Hepatocyte (in vitro differentiated cells): ENCODE results near the gene DEF6. TPM values are rescaled to one million over a fixed set of nuclear protein-coding genes. Genes with fewer than 3 reads are reported as not detected.
A peak's percentile ranks its signal among the peaks of the same experiment; 100 is the strongest.

Experiments
- DNase-seq: peaks from one replicate; pipeline ENCODE4 v3.0.0-alpha.2; 2016; ENCODE audit warnings: low spot score
- H2AFZ ChIP-seq: fragments of 200-600 bp; sonication (generic); 2 replicates; pipeline ENCODE4 v1.6.0; 2016; ENCODE audit warnings: antibody characterized with exemption, mild to moderate bottlenecking
- H3K27ac ChIP-seq: fragments of 200-600 bp; sonication (generic); 2 replicates; pipeline ENCODE4 v1.5.1; 2016; ENCODE audit warnings: mild to moderate bottlenecking
- H3K27me3 ChIP-seq: fragments of 200-600 bp; sonication (generic); 2 replicates; pipeline ENCODE4 v1.6.1; 2016
- H3K36me3 ChIP-seq: fragments of 200-600 bp; sonication (generic); replicated peaks from 2 replicates; pipeline ENCODE4 v1.5.1; 2016; ENCODE audit warnings: low read depth; ENCODE audit not compliant: insufficient read depth
- H3K4me1 ChIP-seq: fragments of 200-600 bp; sonication (generic); 2 replicates; pipeline ENCODE4 v1.5.1; 2016; ENCODE audit warnings: mild to moderate bottlenecking, moderate library complexity; ENCODE audit not compliant: insufficient read depth
- H3K4me2 ChIP-seq: fragments of 200-600 bp; sonication (generic); 2 replicates; pipeline ENCODE4 v1.6.0; 2016
- H3K4me3 ChIP-seq: fragments of 200-600 bp; sonication (generic); 2 replicates; pipeline ENCODE4 v1.5.1; 2016; ENCODE audit warnings: mild to moderate bottlenecking
- H3K79me2 ChIP-seq: fragments of 200-600 bp; sonication (generic); 2 replicates; pipeline ENCODE4 v1.6.0; 2017; ENCODE audit warnings: mild to moderate bottlenecking
- H3K9me2 ChIP-seq: fragments of 200-600 bp; sonication (generic); replicated peaks from 2 replicates; pipeline ENCODE4 v1.6.0; 2017; ENCODE audit warnings: mild to moderate bottlenecking; ENCODE audit not compliant: insufficient read depth
- H3K9me3 ChIP-seq: fragments of 200-600 bp; sonication (generic); 2 replicates; pipeline ENCODE4 v1.5.1; 2016; ENCODE audit warnings: low read depth, mild to moderate bottlenecking
- H4K20me1 ChIP-seq: fragments of 200-600 bp; sonication (generic); 2 replicates; pipeline ENCODE4 v1.6.0; 2016; ENCODE audit warnings: mild to moderate bottlenecking; ENCODE audit not compliant: insufficient read depth, poor library complexity, severe bottlenecking
- EZH2 ChIP-seq: fragments of 200-600 bp; sonication (generic); IDR thresholded peaks from 2 replicates; pipeline ENCODE4 v1.6.1; 2016; ENCODE audit warnings: antibody characterized with exemption, mild to moderate bottlenecking, borderline replicate concordance
- EZH2phosphoT487 ChIP-seq: fragments of 200-600 bp; sonication (generic); IDR thresholded peaks from one replicate; pipeline ENCODE4 v1.6.1; 2018; ENCODE audit warnings: antibody characterized with exemption, mild to moderate bottlenecking, low read depth, moderate library complexity; ENCODE audit not compliant: unreplicated experiment, severe bottlenecking
- WGBS: methylation state at CpG from one replicate; pipeline ENCODE4 v1.1.6; 2016; ENCODE audit warnings: low lambda C conversion rate; ENCODE audit errors: missing lambda C conversion rate; 5-methylcytosine and 5-hydroxymethylcytosine counted together
- polyA plus RNA-seq: library from polyadenylated mRNA; unstranded; fragments of >200 nt; fragmentation: Nextera tagmentation; extraction: Ambion mirVana; gene quantifications from 2 replicates; pipeline ENCODE4 v1.2.1, GENCODE V29; 2016
- total RNA-seq: library from RNA; depleted of rRNA; stranded (reverse); fragments of >200 nt; gene quantifications from 2 replicates; pipeline ENCODE4 v1.2.3, GENCODE V29; 2014
- TF ChIP-seq, protein P1 (sequence below): fragments of 200-600 bp; sonication (generic); IDR thresholded peaks from 2 replicates; pipeline ENCODE4 v1.5.1; 2016; ENCODE audit warnings: antibody characterized with exemption, mild to moderate bottlenecking; ENCODE audit not compliant: poor library complexity

The DEF6 gene
- total and polyA plus RNA-seq, 2 experiments from 2014 or later, result 3.7 to 3.8 TPM

DNA sequence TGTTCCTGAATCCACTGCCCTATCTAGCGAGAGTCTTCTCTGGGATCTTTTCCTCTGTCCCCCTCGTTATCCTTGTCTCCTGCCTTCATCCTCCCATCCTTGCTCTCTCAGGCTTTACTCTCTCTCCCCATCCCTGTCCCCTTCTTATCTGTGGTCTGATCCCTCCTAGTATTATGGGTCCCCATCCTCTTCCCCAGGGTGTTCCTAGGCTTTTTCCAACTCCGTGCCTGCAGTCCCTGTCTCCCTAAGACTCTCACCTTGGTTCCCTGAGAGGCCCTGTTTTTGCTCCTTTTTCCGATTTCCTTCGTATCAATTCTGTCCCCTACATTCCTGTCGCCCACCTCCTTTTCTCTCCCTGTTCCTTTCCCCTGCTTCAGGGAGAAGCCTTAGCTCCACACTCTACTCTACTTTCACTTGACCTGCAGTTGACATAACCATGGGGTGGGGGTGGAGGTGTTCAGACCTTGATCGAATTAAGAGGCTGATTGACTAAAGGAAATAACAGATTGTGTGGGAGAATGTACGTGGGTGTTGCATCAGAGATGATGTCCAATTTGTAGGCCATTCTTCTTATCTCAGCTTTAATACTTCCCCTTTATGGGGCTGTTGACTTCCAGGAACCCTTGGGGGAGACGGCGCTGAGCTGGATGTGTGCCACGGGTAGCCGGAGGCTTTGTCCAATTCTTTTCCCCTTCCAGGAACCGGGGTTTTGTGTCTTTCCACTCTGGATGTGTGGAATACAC lies 45.6 kb downstream of the DEF6 start:
- H3K27ac ChIP-seq, result peak overlapping the region; percentile 88
- H3K4me3 ChIP-seq, result peak overlapping the region; percentile 90
- peak overlapping the region; percentile 46 for H2AFZ ChIP-seq
- no peaks in the 10 kb centered on the region for H3K9me3 ChIP-seq
- H4K20me1 ChIP-seq, result no peaks in the 10 kb centered on the region
- DNase-seq, result no peak
- H3K79me2 ChIP-seq, result peaks cover 46% of the 10 kb centered on the region
- no peaks in the 10 kb centered on the region for H3K9me2 ChIP-seq
- peaks cover 11% of the 10 kb centered on the region for H3K4me1 ChIP-seq
- no peaks in the 10 kb centered on the region for H3K27me3 ChIP-seq
- no peak for TF ChIP-seq EZH2
- TF ChIP-seq EZH2phosphoT487, result no peak
- TF ChIP-seq, protein P1, sequence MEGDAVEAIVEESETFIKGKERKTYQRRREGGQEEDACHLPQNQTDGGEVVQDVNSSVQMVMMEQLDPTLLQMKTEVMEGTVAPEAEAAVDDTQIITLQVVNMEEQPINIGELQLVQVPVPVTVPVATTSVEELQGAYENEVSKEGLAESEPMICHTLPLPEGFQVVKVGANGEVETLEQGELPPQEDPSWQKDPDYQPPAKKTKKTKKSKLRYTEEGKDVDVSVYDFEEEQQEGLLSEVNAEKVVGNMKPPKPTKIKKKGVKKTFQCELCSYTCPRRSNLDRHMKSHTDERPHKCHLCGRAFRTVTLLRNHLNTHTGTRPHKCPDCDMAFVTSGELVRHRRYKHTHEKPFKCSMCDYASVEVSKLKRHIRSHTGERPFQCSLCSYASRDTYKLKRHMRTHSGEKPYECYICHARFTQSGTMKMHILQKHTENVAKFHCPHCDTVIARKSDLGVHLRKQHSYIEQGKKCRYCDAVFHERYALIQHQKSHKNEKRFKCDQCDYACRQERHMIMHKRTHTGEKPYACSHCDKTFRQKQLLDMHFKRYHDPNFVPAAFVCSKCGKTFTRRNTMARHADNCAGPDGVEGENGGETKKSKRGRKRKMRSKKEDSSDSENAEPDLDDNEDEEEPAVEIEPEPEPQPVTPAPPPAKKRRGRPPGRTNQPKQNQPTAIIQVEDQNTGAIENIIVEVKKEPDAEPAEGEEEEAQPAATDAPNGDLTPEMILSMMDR, result no peak
- H3K36me3 ChIP-seq, result no peaks in the 10 kb centered on the region
- H3K4me2 ChIP-seq, result peak overlapping the region; percentile 96
- 42% methylated on average over 13 of the region's 13 CpGs for WGBS

DNA sequence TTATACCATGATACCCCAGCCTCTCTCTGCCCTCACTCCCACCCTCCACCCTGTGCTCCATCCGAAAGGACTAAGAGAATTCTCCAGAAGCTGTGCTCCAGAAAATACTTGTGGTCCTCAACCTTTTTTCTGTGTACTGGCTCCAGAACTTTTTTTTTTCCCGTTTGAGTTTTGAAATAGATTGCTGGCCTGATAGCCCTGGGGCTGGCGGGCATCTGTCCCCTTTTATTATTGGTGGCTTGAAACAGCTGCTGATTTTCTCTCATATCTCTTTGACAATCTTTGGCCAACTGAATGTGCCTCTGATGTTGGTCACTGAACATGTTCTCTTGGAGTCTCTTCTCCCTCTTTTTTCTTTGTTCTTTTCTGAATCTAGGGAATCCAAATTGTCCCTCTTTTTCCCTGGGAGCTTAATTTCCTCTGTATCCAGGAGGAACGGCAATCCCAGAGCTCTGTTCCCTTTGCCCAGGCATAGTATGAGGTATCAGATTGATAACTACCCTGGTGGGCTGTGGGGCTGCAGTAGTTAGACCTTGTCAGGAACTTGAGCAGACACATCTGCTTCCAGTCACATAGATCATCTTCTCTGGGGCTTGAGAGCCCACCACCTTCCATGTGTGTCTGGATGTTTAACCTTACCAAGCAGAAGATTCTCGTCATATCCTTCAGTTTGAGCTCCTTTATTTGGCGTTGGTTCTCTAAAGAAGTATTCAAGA lies 46.4 kb downstream of the DEF6 start:
- H3K27me3 ChIP-seq, result no peaks in the 10 kb centered on the region
- peak overlapping the region; percentile 90 for H3K4me3 ChIP-seq
- peaks cover 46% of the 10 kb centered on the region for H3K79me2 ChIP-seq
- no peaks in the 10 kb centered on the region for H3K9me2 ChIP-seq
- peak overlapping the region; percentile 88 for H3K27ac ChIP-seq
- TF ChIP-seq, protein P1, result no peak
- TF ChIP-seq EZH2 (no peak), EZH2phosphoT487 (no peak)
- DNase-seq, result no peak
- 78% methylated on average over 6 of the region's 6 CpGs for WGBS
- H4K20me1 ChIP-seq, result no peaks in the 10 kb centered on the region
- no peaks in the 10 kb centered on the region for H3K9me3 ChIP-seq
- no peaks in the 10 kb centered on the region for H3K36me3 ChIP-seq
- no peak overlapping the region for H2AFZ ChIP-seq
- H3K4me1 ChIP-seq, result peaks cover 11% of the 10 kb centered on the region
- peak overlapping the region; percentile 96 for H3K4me2 ChIP-seq

DNA sequence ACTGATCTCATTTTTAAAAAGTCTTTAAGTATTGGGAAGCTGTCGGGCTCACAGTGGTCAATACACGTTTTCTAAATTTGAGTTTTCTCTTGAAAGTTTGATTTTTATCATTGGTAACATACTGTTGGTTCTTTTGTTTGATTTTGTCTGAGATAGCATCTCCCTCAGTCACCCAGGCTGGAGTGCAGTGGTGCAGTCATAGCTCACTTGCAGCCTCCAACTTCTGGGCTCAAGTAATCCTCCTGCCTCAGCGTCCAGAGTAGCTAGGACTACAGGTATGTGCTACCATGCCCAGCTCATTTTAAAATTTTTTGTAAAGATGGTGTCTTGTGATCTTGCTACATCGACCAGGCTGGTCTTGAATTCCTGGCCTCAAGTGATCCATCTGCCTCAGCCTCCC lies 53.8 kb downstream of the DEF6 start:
- TF ChIP-seq EZH2phosphoT487 (no peak), EZH2 (no peak)
- TF ChIP-seq, protein P1, result no peak
- Histone ChIP-seq H3K27me3 (no peaks in the 10 kb centered on the region), H3K9me2 (no peaks in the 10 kb centered on the region), H3K79me2 (peaks cover 35% of the 10 kb centered on the region), H3K4me1 (no peaks in the 10 kb centered on the region), H2AFZ (no peak overlapping the region), H3K4me2 (no peak overlapping the region), H4K20me1 (no peaks in the 10 kb centered on the region), H3K9me3 (no peaks in the 10 kb centered on the region), H3K27ac (no peak overlapping the region), H3K4me3 (no peak overlapping the region), H3K36me3 (no peaks in the 10 kb centered on the region)
- 96% methylated on average over 4 of the region's 4 CpGs for WGBS
- DNase-seq, result no peak
